H1 (cell line): ENCODE measurements around the gene HTD2. TPM values are rescaled to one million over a fixed set of nuclear protein-coding genes. Genes with fewer than 3 reads are reported as not detected.

Experiments used
- CTCF ChIA-PET: fragments of 300-600 bp; sonication (Branson Sonifier 250); formaldehyde crosslinking; loops from one replicate; lab custom pipeline; 2021; ENCODE audit not compliant: partially characterized antibody; lab: Charles Lee
- POLR2A ChIA-PET: fragments of 300-600 bp; sonication (Branson Sonifier 250); formaldehyde crosslinking; loops from one replicate; lab custom pipeline; 2021; ENCODE audit warnings: inconsistent platforms; ENCODE audit not compliant: partially characterized antibody; lab: Charles Lee
- DNase-seq, 2 experiments: peaks; one replicate each; pipeline versions ENCODE4 v3.0.0 to v3.0.0-alpha.2; 2010 to 2022; ENCODE audit warnings: low spot score in 2 of 2, low read depth in 1 of 2, mixed read lengths in 1 of 2
- FAIRE-seq: peaks from 2 replicates; lab custom pipeline; 2011; peaks lifted over from hg19 to GRCh38; lab: Jason Lieb, UNC
- H2AFZ ChIP-seq: 2 replicates; pipeline ENCODE4 v1.8.1; 2012; ENCODE audit warnings: low read length, inconsistent platforms
- H2AK5ac ChIP-seq: 2 replicates; pipeline ENCODE4 v1.6.1; 2013; ENCODE audit warnings: low read depth, low read length
- H2BK120ac ChIP-seq: replicated peaks from 2 replicates; pipeline ENCODE3; 2013; ENCODE audit warnings: low read depth, low read length, inconsistent platforms
- H2BK12ac ChIP-seq: 2 replicates; pipeline ENCODE4 v1.6.1; 2013; ENCODE audit warnings: low read depth, low read length
- H2BK15ac ChIP-seq: 2 replicates; pipeline ENCODE4 v1.6.1; 2013; ENCODE audit warnings: low read length
- H2BK20ac ChIP-seq: 2 replicates; pipeline ENCODE4 v1.6.1; 2013; ENCODE audit warnings: low read length
- H2BK5ac ChIP-seq: 2 replicates; pipeline ENCODE4 v1.6.1; 2013; ENCODE audit warnings: low read depth, low read length
- H3K14ac ChIP-seq: 2 replicates; pipeline ENCODE4 v1.6.1; 2013; ENCODE audit warnings: inconsistent platforms; ENCODE audit not compliant: insufficient read length
- H3K18ac ChIP-seq: 2 replicates; pipeline ENCODE4 v1.6.1; 2013; ENCODE audit warnings: low read length; ENCODE audit errors: extremely low read depth
- H3K23ac ChIP-seq: 2 replicates; pipeline ENCODE4 v1.6.1; 2013; ENCODE audit warnings: inconsistent platforms; ENCODE audit not compliant: insufficient read length
- H3K23me2 ChIP-seq: 2 replicates; pipeline ENCODE4 v1.6.1; 2013; ENCODE audit warnings: low read depth, low read length
- H3K27ac ChIP-seq: 2 replicates; pipeline ENCODE4 v1.6.1; 2011; ENCODE audit warnings: low read depth, low read length, inconsistent platforms
- H3K27me3 ChIP-seq, 4 experiments: replicated peaks in 1 of 4; 1 replicate in 1 of 4; 2 replicates in 3 of 4; pipeline versions ENCODE4 v1.6.1 to v1.8.1; 2011 to 2013; ENCODE audit warnings: low read length in 3 of 4, mild to moderate bottlenecking in 3 of 4, inconsistent platforms in 2 of 4, mixed read lengths in 2 of 4, moderate library complexity in 1 of 4; ENCODE audit not compliant: control insufficient read depth in 3 of 4, insufficient read depth in 3 of 4; ENCODE audit errors: extremely low read depth in 1 of 4
- H3K36me3 ChIP-seq, 4 experiments: 2 replicates each; pipeline versions ENCODE4 v1.6.1 to v1.8.1; 2011 to 2013; ENCODE audit warnings: mild to moderate bottlenecking in 4 of 4, low read length in 3 of 4, moderate library complexity in 2 of 4, control low read depth in 1 of 4, inconsistent platforms in 1 of 4; ENCODE audit not compliant: insufficient read depth in 4 of 4, control insufficient read depth in 2 of 4
- H3K4ac ChIP-seq: replicated peaks from 2 replicates; pipeline ENCODE3; 2013; ENCODE audit warnings: low read length, low read depth, mixed read lengths, inconsistent platforms; ENCODE audit not compliant: insufficient read length
- H3K4me1 ChIP-seq, 4 experiments: replicated peaks in 1 of 4; 1 replicate in 1 of 4; 2 replicates in 3 of 4; pipeline versions ENCODE4 v1.6.1 to v1.8.1; 2011 to 2013; ENCODE audit warnings: low read length in 3 of 4, inconsistent platforms in 2 of 4, mixed read lengths in 1 of 4; ENCODE audit not compliant: insufficient read depth in 4 of 4, control insufficient read depth in 3 of 4
- H3K4me2 ChIP-seq, 2 experiments: 2 replicates each; pipeline versions ENCODE4 v1.6.1 to v1.8.1; 2011 to 2013; ENCODE audit warnings: low read depth in 2 of 2, low read length in 2 of 2, control low read depth in 1 of 2, inconsistent platforms in 1 of 2, mild to moderate bottlenecking in 1 of 2; ENCODE audit not compliant: insufficient read depth in 1 of 2
- H3K4me3 ChIP-seq, 4 experiments: fragments of 200-600, 300-600 bp in 1 of 4; sonication (generic), shearing (Covaris generic), sonication (Bioruptor Twin) in 1 of 4; 2 replicates each; pipeline versions ENCODE4 v1.5.1 to v1.8.1; 2011 to 2016; ENCODE audit warnings: low read length in 4 of 4, low read depth in 3 of 4, control low read depth in 2 of 4, inconsistent platforms in 2 of 4, mild to moderate bottlenecking in 2 of 4, mixed read lengths in 1 of 4, moderate library complexity in 1 of 4; ENCODE audit not compliant: insufficient read depth in 2 of 4; ENCODE audit errors: extremely low read depth in 1 of 4
- H3K56ac ChIP-seq: replicated peaks from 2 replicates; pipeline ENCODE3; 2013; ENCODE audit warnings: low read depth, mild to moderate bottlenecking, mixed read lengths, low read length, inconsistent platforms; ENCODE audit not compliant: insufficient read length
- H3K79me1 ChIP-seq: 2 replicates; pipeline ENCODE4 v1.6.1; 2013; ENCODE audit warnings: low read depth, low read length, control low read depth
- H3K79me2 ChIP-seq, 2 experiments: 2 replicates each; pipeline versions ENCODE4 v1.6.1 to v1.8.1; 2012 to 2013; ENCODE audit warnings: low read length in 2 of 2, mild to moderate bottlenecking in 2 of 2, inconsistent platforms in 1 of 2; ENCODE audit not compliant: insufficient read depth in 2 of 2, control insufficient read depth in 1 of 2
- H3K9ac ChIP-seq, 4 experiments: replicated peaks in 1 of 4; 1 replicate in 1 of 4; 2 replicates in 3 of 4; pipeline versions ENCODE4 v1.6.1 to v1.8.1; 2011 to 2013; ENCODE audit warnings: low read depth in 3 of 4, low read length in 3 of 4, control low read depth in 2 of 4, mild to moderate bottlenecking in 2 of 4, moderate library complexity in 2 of 4, inconsistent platforms in 1 of 4; ENCODE audit errors: extremely low read depth in 1 of 4
- H3K9me3 ChIP-seq, 2 experiments: 2 replicates each; pipeline versions ENCODE4 v1.6.1 to v1.8.1; 2012 to 2013; ENCODE audit warnings: mild to moderate bottlenecking in 2 of 2, moderate library complexity in 2 of 2, control low read depth in 1 of 2, inconsistent platforms in 1 of 2, low read depth in 1 of 2, low read length in 1 of 2, mixed read lengths in 1 of 2; ENCODE audit not compliant: insufficient read depth in 2 of 2
- H4K20me1 ChIP-seq, 2 experiments: replicated peaks in 1 of 2; 2 replicates each; pipeline versions ENCODE3 to v1.8.1; 2011 to 2013; ENCODE audit warnings: inconsistent platforms in 2 of 2, low read length in 2 of 2, mild to moderate bottlenecking in 1 of 2; ENCODE audit not compliant: insufficient read depth in 2 of 2, control insufficient read depth in 1 of 2
- H4K5ac ChIP-seq: 2 replicates; pipeline ENCODE4 v1.6.1; 2013; ENCODE audit warnings: low read length, low read depth, mixed read lengths, inconsistent platforms; ENCODE audit not compliant: insufficient read length
- H4K8ac ChIP-seq: 2 replicates; pipeline ENCODE4 v1.8.0; 2013; ENCODE audit warnings: mild to moderate bottlenecking, moderate library complexity, low read length, inconsistent platforms; ENCODE audit not compliant: insufficient read depth; ENCODE audit errors: extremely low read depth
- H4K91ac ChIP-seq: replicated peaks from 2 replicates; pipeline ENCODE3; 2013; ENCODE audit warnings: low read length, mixed read lengths, inconsistent platforms; ENCODE audit not compliant: insufficient read length
- MAFK ChIP-seq: IDR thresholded peaks from 2 replicates; pipeline ENCODE4 v1.6.1; 2012; ENCODE audit warnings: low read depth, mild to moderate bottlenecking, improper control_type of control experiment, low read length
- NRF1 ChIP-seq: IDR thresholded peaks from 2 replicates; pipeline ENCODE4 v1.6.1; 2011; ENCODE audit warnings: mild to moderate bottlenecking, low read depth, low read length, improper control_type of control experiment
- RBBP5 ChIP-seq: IDR thresholded peaks from 2 replicates; pipeline ENCODE4 v1.7.1; 2012; ENCODE audit warnings: low read depth, mild to moderate bottlenecking, inconsistent platforms, low read length, moderate library complexity, borderline replicate concordance
- RFX5 ChIP-seq: IDR thresholded peaks from 2 replicates; pipeline ENCODE4 v1.6.1; 2011; ENCODE audit warnings: low read depth, low read length, improper control_type of control experiment, borderline replicate concordance
- RNF2 ChIP-seq: fragments of 200-900, 300-1000 bp; sonication (generic); IDR thresholded peaks from 2 replicates; pipeline ENCODE4 v1.7.1; 2016; ENCODE audit warnings: borderline replicate concordance, low read depth, mild to moderate bottlenecking, antibody characterized with exemption, low read length; ENCODE audit not compliant: poor library complexity, severe bottlenecking; ENCODE audit errors: missing control alignments
- SIN3A ChIP-seq, 2 experiments: IDR thresholded peaks in 1 of 2; conservative IDR thresholded peaks in 1 of 2; 2 replicates each; pipeline ENCODE4 v1.6.1; 2011 to 2012; ENCODE audit warnings: low read length in 2 of 2, improper control_type of control experiment in 1 of 2, low read depth in 1 of 2, mild to moderate bottlenecking in 1 of 2
- SIRT6 ChIP-seq: IDR thresholded peaks from one replicate; pipeline ENCODE4 v1.7.1; 2012; ENCODE audit warnings: low read length, inconsistent platforms
- WGBS, 2 experiments: shearing (Covaris generic) in 1 of 2; methylation state at CpG; one replicate each; pipeline versions ENCODE4 v1.1.6 to v1.1.7; 2013 to 2015; ENCODE audit warnings: low lambda C conversion rate in 2 of 2, mixed read lengths in 2 of 2, inconsistent platforms in 1 of 2, low coverage in 1 of 2, missing lambda C conversion rate in 1 of 2; ENCODE audit not compliant: insufficient replicate concordance in 2 of 2, insufficient coverage in 1 of 2, insufficient read length in 1 of 2; ENCODE audit errors: extremely low coverage in 1 of 2, missing lambda C conversion rate in 1 of 2; 5-methylcytosine and 5-hydroxymethylcytosine counted together
- polyA plus RNA-seq, 7 experiments: library from polyadenylated mRNA; depleted of rRNA in 3 of 7; stranded (reverse) in 5 of 7; unstranded in 2 of 7; fragments of >200 nt in 5 of 7; fragments of 200-250 nt in 2 of 7; gene quantifications; 1 replicate in 5 of 7; 2 replicates in 1 of 7; 4 replicates in 1 of 7; pipeline versions ENCODE4 v1.2.1 to v1.2.3, GENCODE V29; 2011 to 2013; ENCODE audit warnings: missing spikeins in 2 of 7, mixed read lengths in 2 of 7
- total RNA-seq: library from RNA; stranded (reverse); fragmentation: NEBNext Ultra II Directional; extraction: Animal tissue kit (Norgen Biotek cat#: 25700); gene quantifications from 2 replicates; pipeline ENCODE4 v1.2.1, GENCODE V29; 2021
- TF ChIP-seq, protein P1 (sequence below): IDR thresholded peaks from 2 replicates; pipeline ENCODE4 v1.6.1; 2011; ENCODE audit warnings: low read length, improper control_type of control experiment
- TF ChIP-seq, protein P2 (sequence below): IDR thresholded peaks from 2 replicates; pipeline ENCODE4 v1.6.1; 2011; ENCODE audit warnings: low read depth, mild to moderate bottlenecking, low read length; ENCODE audit not compliant: insufficient read depth

Gene HTD2
- total and polyA plus RNA-seq, 2 of the 8 experiments (the other 6 are each of a cell fraction or from before 2014, with no cell fraction given), result 8.8 to 10.8 TPM

DNA sequence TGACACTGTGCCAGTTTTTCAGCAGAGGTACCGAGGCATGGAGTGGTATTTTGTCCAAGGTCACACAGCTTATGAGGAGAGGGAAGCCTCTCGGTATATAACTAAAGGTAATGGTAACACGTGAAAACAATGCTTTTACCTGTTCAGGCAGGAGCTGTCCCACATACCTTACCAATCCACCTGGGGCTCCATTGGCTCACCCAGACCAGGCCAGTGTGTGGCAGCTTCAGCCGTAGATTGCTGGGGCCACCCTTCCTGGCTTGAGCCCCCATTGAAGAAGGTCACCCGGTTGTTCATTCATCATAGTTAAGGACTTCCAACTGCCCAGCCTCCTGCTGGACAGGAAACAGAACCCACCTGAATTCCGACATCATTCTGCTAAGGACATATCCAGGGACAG lies 9.5 kb upstream of the HTD2 start:
- Histone ChIP-seq H2BK12ac (no peak overlapping the region), H3K4me1 (peaks cover 0 to 3% (median 0%) of the 10 kb centered on the region in 4 experiments; a peak in 1 of 7 replicates), H3K9ac (no peak overlapping the region; a peak in 1 of 7 replicates), H2BK5ac (no peak overlapping the region), H3K18ac (no peak overlapping the region), H3K27ac (no peak overlapping the region), H3K27me3 (no peaks in the 10 kb centered on the region; a peak in 1 of 7 replicates), H3K23me2 (0 out of 2 replicates have a peak, but pooled peaks cover 1% of the 10 kb centered on the region), H2BK20ac (no peak overlapping the region), H2AFZ (no peak overlapping the region), H4K8ac (no peak overlapping the region), H4K20me1 (no peaks in the 10 kb centered on the region), H3K9me3 (no peaks in the 10 kb centered on the region), H3K36me3 (no peaks in the 10 kb centered on the region), H3K23ac (no peak overlapping the region), H3K4me2 (no peak overlapping the region), H3K4ac (no peak overlapping the region), H4K5ac (no peak overlapping the region), H2BK120ac (no peak overlapping the region), H3K79me2 (no peaks in the 10 kb centered on the region), H3K79me1 (no peaks in the 10 kb centered on the region), H3K56ac (no peak overlapping the region), H2BK15ac (no peak overlapping the region), H3K14ac (no peak overlapping the region), H4K91ac (no peak overlapping the region), H2AK5ac (no peak overlapping the region), H3K4me3 (no peak overlapping the region)
- no peak for DNase-seq
- ChIA-PET POLR2A (interaction anchor here (1.7 kb wide), 1 partner anchor 109 kb away, joined by 6 read pairs; no protein-coding TSS in a partner anchor), CTCF (interaction anchor here (1.1 to 14.4 kb wide), 6 partner anchors 11 to 124 kb away, joined by 3 to 177 read pairs (median 26); partner anchors contain the start of genes HTD2 and RPP14)
- TF ChIP-seq MAFK, result no peak
- no peak for TF ChIP-seq RBBP5
- TF ChIP-seq RNF2, result no peak
- TF ChIP-seq RFX5, result no peak
- TF ChIP-seq, protein P1, sequence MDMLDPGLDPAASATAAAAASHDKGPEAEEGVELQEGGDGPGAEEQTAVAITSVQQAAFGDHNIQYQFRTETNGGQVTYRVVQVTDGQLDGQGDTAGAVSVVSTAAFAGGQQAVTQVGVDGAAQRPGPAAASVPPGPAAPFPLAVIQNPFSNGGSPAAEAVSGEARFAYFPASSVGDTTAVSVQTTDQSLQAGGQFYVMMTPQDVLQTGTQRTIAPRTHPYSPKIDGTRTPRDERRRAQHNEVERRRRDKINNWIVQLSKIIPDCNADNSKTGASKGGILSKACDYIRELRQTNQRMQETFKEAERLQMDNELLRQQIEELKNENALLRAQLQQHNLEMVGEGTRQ, result no peak
- no peak for TF ChIP-seq SIN3A (conservative IDR thresholded peaks at IDR 0.05 in 1 of 2, IDR thresholded peaks at IDR 0.05 in 1 of 2; ENCODE audit: low read depth in 1 of 2, low read length in 2 of 2)
- TF ChIP-seq, protein P2, sequence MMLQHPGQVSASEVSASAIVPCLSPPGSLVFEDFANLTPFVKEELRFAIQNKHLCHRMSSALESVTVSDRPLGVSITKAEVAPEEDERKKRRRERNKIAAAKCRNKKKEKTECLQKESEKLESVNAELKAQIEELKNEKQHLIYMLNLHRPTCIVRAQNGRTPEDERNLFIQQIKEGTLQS, result no peak
- TF ChIP-seq SIRT6, result no peak
- no peak for TF ChIP-seq NRF1
- FAIRE-seq, result no peak
- whole genome bisulfite sequencing, 2 experiments, result 86% methylated on average over 6 of the region's 6 CpGs; no CpG with 5 or more reads in 1 of the 2 experiments
